Right hindlimb (tissue), 1 donor: ENCODE data around the gene NUP214.
"Not testable (repeated sequence)": the region's sequence is repeated elsewhere in the genome, so short reads cannot be mapped to it uniquely, and the experiment has no call there.

ENCODE experiments used
- DNase-seq: peaks from one replicate; pipeline ENCODE4 v3.0.0-alpha.2; 2018

Gene NUP214

DNA sequence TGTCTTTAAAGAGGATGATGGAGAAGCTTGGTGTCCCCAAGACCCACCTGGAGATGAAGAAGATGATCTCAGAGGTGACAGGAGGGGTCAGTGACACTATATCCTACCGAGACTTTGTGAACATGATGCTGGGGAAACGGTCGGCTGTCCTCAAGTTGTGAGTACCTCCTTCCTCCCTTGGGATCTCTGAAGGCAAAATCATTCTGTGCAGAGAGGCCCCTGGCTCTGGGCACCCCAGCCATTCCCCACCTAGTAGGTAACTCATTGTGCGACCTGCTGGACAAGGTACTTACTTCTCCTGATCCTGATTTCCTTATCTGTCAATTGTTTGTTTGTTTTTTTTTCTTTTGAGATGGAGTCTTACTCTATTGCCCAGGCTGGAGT lies 7.6 kb upstream of the NUP214 start:
- no peak for DNase-seq

DNA sequence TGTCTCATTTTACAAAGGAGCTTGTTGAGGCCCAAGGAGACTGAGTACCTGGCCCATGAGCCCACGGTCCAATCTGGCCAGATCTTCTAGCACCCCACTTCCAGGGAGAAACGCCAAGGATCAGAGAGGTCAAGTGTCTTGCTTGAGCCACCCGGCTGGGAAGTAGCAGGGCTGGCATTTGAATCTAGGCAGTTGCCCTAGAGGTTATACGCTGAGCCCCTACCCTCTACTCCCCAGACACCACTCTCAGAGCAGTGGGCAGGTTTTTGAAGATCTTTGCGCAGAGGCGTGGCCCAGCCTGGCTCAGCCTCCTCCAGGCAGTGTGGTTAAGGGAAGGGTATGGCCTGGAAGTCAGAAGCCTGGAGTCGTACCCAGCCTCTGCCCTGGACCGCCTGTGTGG lies 5.8 kb upstream of the NUP214 start:
- no peak for DNase-seq

- DNase-seq, result no peak
Measured at GRCh38 chr9:131120620-131121228, 4.7 kb upstream of the NUP214 start.

DNA sequence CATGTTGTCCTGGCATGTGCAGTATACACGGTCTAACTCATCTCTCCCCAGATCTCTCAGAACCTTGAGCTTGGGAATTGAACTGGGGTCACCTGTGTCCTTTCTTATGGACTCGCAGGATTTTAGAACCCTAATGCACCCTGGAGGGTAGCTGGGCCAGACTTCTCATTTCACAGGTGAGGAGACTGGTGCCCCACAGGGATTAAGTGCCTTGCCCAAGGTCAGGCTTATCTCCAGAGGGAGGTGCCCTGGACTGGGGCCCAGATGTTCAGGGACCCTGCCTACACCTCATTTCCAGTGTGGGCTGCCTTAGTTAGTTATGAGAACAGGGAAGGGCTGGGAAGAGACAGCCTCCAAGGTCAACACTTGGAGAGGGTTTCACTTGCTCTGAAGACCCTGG lies 4.0 kb upstream of the NUP214 start:
- no peak for DNase-seq

GRCh38 chr9:131122158-131122557 lies 3.2 kb upstream of the NUP214 start:
- DNase-seq, result no peak

DNA sequence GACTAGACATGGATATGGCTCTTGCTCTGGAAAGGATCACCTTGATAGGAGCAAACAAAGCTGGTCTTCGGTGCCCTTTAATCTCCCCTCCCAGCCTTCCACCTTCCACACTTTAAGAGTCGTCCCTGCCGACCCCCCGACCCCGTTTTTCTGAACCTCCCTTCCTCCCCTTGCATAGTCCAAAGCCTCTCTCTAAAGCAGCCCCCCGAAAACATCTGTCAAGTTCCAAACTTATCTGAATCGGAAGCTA lies 423 bp upstream of the NUP214 start:
- DNase-seq, result no peak

DNA sequence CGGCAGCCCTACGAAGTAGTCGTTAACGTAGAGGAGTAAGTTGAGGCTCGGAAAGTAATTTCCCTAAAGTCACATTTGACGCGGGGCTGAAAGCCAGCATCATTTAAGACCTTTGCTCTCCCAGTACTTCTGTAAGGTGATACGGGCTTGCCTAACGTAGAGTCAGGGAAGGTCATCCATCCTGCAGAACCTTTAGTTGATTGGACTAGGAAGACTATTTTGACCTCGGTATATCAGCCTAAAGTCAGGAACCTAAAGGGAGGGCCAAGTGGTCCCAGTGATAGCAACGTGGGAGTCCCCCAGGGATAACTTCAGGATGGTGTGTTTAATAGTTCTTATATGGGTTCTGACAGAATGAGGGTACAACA lies 657 bp downstream of the NUP214 start:
- no peak for DNase-seq

DNA sequence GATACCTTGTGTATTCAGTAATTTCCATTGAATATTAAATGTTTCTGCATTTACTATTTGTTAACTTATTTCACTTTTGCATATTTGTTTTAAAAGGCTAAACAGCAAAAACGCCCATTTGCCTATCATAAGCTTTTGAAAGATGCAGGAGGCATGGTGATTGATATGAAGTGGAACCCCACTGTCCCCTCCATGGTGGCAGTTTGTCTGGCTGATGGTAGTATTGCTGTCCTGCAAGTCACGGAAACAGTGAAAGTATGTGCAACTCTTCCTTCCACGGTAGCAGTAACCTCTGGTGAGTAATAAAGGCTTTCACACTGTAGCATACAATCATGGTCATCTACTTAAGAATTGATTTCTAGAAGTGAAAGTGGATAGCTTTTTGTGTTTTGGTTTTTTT lies 3.8 kb downstream of the NUP214 start:
- DNase-seq, result no peak

DNA sequence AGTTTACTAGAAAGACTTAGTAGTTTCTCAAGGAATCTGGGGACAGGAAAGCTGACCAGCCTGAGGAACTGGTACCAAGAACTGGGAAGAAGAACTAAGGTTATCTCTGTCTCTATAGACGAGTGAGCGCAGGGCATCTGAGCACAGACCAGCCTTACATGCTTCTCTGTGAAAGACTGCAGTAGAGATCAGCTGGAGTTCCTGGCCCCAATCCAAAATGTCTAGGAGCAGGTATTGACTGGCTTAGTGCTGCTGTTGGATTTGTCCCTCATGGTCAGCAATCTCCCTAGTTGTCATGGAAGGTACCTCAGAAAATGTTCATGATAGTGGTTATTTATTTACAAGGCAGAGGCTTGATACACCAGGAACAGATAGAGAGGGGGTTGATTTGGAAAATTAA lies 13.3 kb downstream of the NUP214 start:
- no peak for DNase-seq

- DNase-seq, result no peak
Measured at GRCh38 chr9:131140112-131140511, 14.7 kb downstream of the NUP214 start.

- no peak for DNase-seq
Measured at GRCh38 chr9:131140550-131140949, 15.2 kb downstream of the NUP214 start.

DNA sequence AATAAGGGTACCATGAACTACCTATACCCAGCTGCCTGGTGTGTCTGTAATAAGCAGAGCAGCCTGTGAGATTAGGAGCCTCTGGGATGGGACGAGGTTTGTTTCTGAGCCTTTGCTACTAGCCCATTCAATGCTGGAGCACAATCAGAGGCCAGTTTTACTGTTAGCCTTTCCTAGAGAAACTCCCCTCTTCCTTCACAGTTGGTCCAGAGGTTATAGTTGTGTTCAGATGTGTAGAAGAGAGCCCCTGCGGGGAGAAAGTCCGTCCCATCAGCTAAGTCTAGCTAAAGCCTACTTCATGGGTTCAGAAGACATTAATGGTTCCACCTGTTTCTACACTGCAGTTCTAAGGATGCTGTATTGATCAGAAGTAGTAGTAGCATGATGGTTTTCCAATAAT lies 16.8 kb downstream of the NUP214 start:
- no peak for DNase-seq

GRCh38 chr9:131144201-131144600 lies 18.8 kb downstream of the NUP214 start:
- no peak for DNase-seq

- no peak for DNase-seq
Measured at GRCh38 chr9:131145245-131145644, 19.9 kb downstream of the NUP214 start.

GRCh38 chr9:131146186-131146585 lies 20.8 kb downstream of the NUP214 start:
- no peak for DNase-seq

DNA sequence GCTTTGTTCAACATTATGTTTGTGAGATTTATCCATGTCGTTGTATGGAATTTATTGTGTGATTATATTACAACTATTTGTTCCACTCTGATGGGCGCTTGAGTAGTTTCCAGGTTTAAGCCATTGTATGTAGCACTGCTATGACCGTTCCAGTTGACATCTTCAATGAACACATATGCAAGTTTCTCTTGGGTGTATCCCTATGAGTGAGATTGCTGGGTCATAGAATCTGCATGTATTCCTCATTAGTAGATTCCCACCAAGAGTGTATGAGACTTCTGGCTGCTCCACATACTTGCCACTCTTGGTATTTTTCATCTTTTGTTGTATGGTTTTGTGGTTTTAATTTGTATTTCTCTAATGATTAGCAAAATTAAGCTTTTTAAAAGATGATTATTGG lies 22.9 kb downstream of the NUP214 start:
- DNase-seq, result no peak

DNA sequence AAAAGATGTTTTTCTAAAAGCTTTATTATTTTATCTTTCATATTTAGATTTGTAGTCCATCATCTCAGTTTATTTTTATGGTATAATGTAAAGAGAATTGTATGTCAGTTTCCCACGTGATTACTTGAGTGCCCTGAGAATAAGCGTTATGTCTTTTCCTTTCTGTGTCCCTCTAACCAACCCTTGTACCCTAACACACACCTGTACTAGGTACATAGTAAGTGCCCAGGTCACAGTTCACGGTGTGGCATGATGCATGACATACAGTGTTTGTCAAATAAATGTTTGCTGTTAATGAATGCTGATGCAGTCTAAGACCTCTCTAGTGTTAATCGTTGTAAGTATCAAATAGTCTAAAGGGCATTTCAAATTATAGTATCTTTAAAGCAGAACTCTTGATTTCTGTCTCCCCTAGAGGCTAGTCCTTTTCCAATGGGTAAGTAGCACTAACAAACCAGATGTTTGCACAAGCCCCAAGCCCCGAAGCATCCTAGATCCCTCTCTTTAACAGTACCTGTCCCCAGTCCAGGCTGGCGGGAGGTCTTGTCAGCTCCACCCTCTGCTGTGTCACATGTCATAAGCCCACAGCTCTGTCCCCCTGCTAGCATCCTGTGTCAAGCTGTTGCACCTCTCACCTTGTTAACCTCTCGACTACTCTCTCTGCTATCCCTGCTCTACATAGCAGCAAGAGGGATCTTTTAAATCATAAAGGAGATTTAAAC lies 23.7 kb downstream of the NUP214 start:
- DNase-seq, result no peak

DNA sequence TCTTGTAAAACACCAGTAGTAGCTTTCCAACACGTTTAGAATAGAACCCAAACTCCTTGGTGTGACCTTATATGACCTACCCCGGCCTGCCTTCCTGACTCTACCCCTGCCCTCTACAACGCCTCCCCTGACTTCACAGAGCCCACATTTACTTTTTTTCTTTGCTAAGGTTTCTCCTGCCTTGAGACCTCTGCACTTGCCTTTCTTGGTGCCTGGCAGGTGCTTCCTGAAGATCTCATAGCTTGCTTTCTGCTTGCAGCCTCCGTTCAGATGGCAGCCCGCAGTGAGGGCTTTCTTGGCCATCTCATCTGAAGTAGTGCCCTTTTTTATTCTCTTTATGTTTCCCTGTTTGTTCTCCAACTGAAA lies 24.3 kb downstream of the NUP214 start:
- no peak for DNase-seq

DNA sequence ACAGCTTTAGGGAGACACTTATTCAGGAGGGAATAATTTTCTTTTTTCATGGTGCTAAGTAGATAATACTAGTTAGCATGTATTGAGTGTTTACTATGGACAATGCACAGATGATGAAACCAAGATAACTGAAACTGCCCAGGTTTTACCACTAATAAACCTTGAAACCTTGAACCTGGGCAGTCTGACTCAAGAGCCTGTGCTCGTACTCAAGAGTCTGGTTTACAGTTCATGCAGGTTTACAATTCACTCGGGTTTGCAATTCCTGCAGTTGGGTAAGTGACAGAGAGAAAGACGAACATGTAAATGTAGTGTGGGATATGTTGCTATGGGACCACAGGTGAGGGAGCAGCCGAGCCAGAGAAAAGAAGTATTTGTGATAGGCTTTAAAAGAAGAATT lies 28.2 kb downstream of the NUP214 start:
- DNase-seq, result no peak

DNA sequence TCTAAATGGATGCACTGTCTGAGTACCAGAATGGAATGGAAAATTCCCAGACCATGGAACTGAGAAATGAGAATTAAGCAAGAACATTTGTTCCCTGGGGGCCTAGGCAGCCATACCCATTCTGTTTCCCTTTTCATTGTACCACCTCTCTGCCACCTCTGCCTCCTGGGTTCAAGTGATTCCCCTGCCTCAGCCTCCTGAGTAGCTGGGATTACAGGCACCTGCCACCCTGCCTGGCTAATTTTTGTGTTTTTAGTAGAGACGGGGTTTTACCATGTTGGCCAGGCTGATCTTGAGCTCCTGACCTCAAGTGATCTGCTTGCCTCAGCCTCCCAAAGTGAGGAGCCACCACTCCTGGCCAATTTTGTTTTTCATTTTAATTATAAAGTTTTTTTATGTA lies 33.3 kb downstream of the NUP214 start:
- DNase-seq, result not testable (repeated sequence)

DNA sequence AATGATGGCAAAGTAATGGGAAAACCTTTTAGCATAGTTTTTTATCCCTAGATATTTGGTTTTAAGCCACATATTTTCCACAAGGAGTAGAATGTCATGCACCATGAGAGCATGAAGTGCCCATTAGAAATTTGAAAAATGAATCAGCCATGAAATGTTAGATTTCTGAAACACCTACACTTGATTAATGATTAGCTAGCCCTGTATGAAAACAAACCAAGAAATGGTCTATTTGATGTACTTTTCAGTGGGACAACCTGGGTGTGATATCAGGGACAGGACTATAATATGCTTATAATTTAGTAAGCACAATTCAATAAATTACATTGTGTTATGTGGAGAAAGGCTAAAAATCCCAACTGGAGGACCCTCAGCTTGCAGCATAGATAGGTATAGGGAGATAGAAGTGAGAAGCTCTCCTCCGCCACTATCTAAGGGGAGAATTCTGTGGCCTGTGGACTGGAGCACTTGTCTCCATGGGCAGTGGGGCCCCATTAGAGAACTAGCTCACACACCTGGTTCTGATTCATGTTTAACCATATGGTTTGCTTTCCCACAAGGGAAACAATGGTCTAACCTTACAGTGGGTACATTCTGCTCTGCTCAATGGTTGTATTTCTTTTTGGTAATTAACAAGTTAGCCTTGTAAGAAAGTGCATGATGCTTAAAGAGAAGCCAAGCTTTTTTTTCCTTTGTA lies 35.2 kb downstream of the NUP214 start:
- no peak for DNase-seq

GRCh38 chr9:131161585-131161984 lies 36.2 kb downstream of the NUP214 start:
- DNase-seq, result no peak

GRCh38 chr9:131162886-131163285 lies 37.5 kb downstream of the NUP214 start:
- DNase-seq, result no peak

DNA sequence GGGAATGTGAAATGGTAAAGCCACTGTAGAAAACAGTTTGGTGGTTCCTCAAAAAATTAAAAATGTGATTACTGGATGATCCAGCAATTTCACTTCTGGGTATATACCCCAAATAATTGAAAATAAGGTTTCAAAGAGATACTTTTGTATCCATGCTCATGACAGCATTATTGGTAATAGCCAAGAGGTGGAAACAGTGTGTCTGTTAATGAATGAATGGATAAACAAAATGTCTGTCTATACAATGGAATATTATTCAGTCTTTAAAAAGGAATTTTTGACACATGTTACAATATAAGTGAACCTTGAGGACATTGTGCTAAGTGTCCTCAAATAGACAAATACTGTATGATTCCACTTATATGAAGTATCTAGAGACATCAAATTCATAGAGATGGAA lies 40.1 kb downstream of the NUP214 start:
- no peak for DNase-seq

DNA sequence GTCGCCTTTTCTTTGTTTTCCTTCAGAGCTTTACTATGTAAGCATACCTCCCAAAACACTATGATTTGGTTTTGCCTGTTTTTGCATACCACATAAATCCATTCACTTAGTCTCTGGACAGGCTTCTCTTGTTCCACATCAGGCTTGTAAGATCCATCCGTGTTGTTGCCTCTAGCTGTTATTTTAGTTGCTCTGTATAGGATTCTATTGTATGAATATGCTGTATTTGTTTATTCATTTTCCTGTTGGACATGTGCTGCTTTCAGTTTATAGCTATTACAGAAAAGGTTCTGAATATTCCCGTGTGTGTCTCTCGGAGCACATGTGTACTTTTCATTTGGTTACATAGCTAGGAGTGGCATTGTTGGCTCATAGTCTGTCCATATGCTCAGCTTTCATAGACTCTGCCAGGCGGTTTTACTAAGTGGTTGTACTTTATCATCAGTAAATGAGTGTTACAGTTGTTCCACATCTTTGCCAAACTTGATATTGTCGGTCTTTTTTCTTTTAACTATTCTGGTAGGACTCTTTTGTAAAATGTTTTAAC lies 41.8 kb downstream of the NUP214 start:
- DNase-seq, result no peak
